GM12801 (cell line): ENCODE data around the gene ARHGAP22.

Experiments used
- CTCF ChIP-seq: IDR thresholded peaks from one replicate; pipeline ENCODE4 v1.5.1; 2011; ENCODE audit warnings: control low read depth; ENCODE audit not compliant: insufficient read length; ENCODE audit errors: extremely low read depth

Gene ARHGAP22

GRCh38 chr10:48574817-48575380 lies 30.0 kb downstream of the ARHGAP22 start:
- TF ChIP-seq CTCF = no peak

- no peak for TF ChIP-seq CTCF
Observed at GRCh38 chr10:48574322-48574796, 30.5 kb downstream of the ARHGAP22 start.

- TF ChIP-seq CTCF = no peak
Observed at GRCh38 chr10:48573045-48573444, 31.8 kb downstream of the ARHGAP22 start.

GRCh38 chr10:48572414-48572813 lies 32.5 kb downstream of the ARHGAP22 start:
- TF ChIP-seq CTCF = no peak

GRCh38 chr10:48568546-48568945 lies 36.3 kb downstream of the ARHGAP22 start:
- no peak for TF ChIP-seq CTCF

GRCh38 chr10:48568131-48568530 lies 36.7 kb downstream of the ARHGAP22 start:
- no peak for TF ChIP-seq CTCF

GRCh38 chr10:48567346-48567745 lies 37.5 kb downstream of the ARHGAP22 start:
- TF ChIP-seq CTCF = no peak
